Hepatocyte (in vitro differentiated cells): ENCODE data around the gene SDHB. TPM values are rescaled to one million over a fixed set of nuclear protein-coding genes. Genes with fewer than 3 reads are reported as not detected.

ENCODE experiments used
- DNase-seq: peaks from one replicate; pipeline ENCODE4 v3.0.0-alpha.2; 2016; ENCODE audit warnings: low spot score
- H2AFZ ChIP-seq: fragments of 200-600 bp; sonication (generic); 2 replicates; pipeline ENCODE4 v1.6.0; 2016; ENCODE audit warnings: antibody characterized with exemption, mild to moderate bottlenecking
- H3K27ac ChIP-seq: fragments of 200-600 bp; sonication (generic); 2 replicates; pipeline ENCODE4 v1.5.1; 2016; ENCODE audit warnings: mild to moderate bottlenecking
- H3K27me3 ChIP-seq: fragments of 200-600 bp; sonication (generic); 2 replicates; pipeline ENCODE4 v1.6.1; 2016
- H3K36me3 ChIP-seq: fragments of 200-600 bp; sonication (generic); replicated peaks from 2 replicates; pipeline ENCODE4 v1.5.1; 2016; ENCODE audit warnings: low read depth; ENCODE audit not compliant: insufficient read depth
- H3K4me1 ChIP-seq: fragments of 200-600 bp; sonication (generic); 2 replicates; pipeline ENCODE4 v1.5.1; 2016; ENCODE audit warnings: mild to moderate bottlenecking, moderate library complexity; ENCODE audit not compliant: insufficient read depth
- H3K4me2 ChIP-seq: fragments of 200-600 bp; sonication (generic); 2 replicates; pipeline ENCODE4 v1.6.0; 2016
- H3K4me3 ChIP-seq: fragments of 200-600 bp; sonication (generic); 2 replicates; pipeline ENCODE4 v1.5.1; 2016; ENCODE audit warnings: mild to moderate bottlenecking
- H3K79me2 ChIP-seq: fragments of 200-600 bp; sonication (generic); 2 replicates; pipeline ENCODE4 v1.6.0; 2017; ENCODE audit warnings: mild to moderate bottlenecking
- H3K9me2 ChIP-seq: fragments of 200-600 bp; sonication (generic); replicated peaks from 2 replicates; pipeline ENCODE4 v1.6.0; 2017; ENCODE audit warnings: mild to moderate bottlenecking; ENCODE audit not compliant: insufficient read depth
- H3K9me3 ChIP-seq: fragments of 200-600 bp; sonication (generic); 2 replicates; pipeline ENCODE4 v1.5.1; 2016; ENCODE audit warnings: low read depth, mild to moderate bottlenecking
- H4K20me1 ChIP-seq: fragments of 200-600 bp; sonication (generic); 2 replicates; pipeline ENCODE4 v1.6.0; 2016; ENCODE audit warnings: mild to moderate bottlenecking; ENCODE audit not compliant: insufficient read depth, poor library complexity, severe bottlenecking
- CTCF ChIP-seq: fragments of 200-600 bp; sonication (generic); IDR thresholded peaks from 2 replicates; pipeline ENCODE4 v1.5.1; 2016; ENCODE audit warnings: antibody characterized with exemption, mild to moderate bottlenecking; ENCODE audit not compliant: poor library complexity
- EZH2 ChIP-seq: fragments of 200-600 bp; sonication (generic); IDR thresholded peaks from 2 replicates; pipeline ENCODE4 v1.6.1; 2016; ENCODE audit warnings: antibody characterized with exemption, mild to moderate bottlenecking, borderline replicate concordance
- EZH2phosphoT487 ChIP-seq: fragments of 200-600 bp; sonication (generic); IDR thresholded peaks from one replicate; pipeline ENCODE4 v1.6.1; 2018; ENCODE audit warnings: antibody characterized with exemption, mild to moderate bottlenecking, low read depth, moderate library complexity; ENCODE audit not compliant: unreplicated experiment, severe bottlenecking
- WGBS: methylation state at CpG from one replicate; pipeline ENCODE4 v1.1.6; 2016; ENCODE audit warnings: low lambda C conversion rate; ENCODE audit errors: missing lambda C conversion rate; 5-methylcytosine and 5-hydroxymethylcytosine counted together
- polyA plus RNA-seq: library from polyadenylated mRNA; unstranded; fragments of >200 nt; fragmentation: Nextera tagmentation; extraction: Ambion mirVana; gene quantifications from 2 replicates; pipeline ENCODE4 v1.2.1, GENCODE V29; 2016
- total RNA-seq: library from RNA; depleted of rRNA; stranded (reverse); fragments of >200 nt; gene quantifications from 2 replicates; pipeline ENCODE4 v1.2.3, GENCODE V29; 2014

The SDHB gene
- total and polyA plus RNA-seq, 2 experiments from 2014 or later: 144 to 175 TPM

GRCh38 chr1:17045150-17045549, 8.7 kb downstream of the SDHB start:
- Histone ChIP-seq H2AFZ (no peak overlapping the region), H3K79me2 (peaks cover 55% of the 10 kb centered on the region), H3K36me3 (peaks cover 4% of the 10 kb centered on the region), H3K27me3 (no peaks in the 10 kb centered on the region), H3K4me2 (no peak overlapping the region), H3K9me2 (no peaks in the 10 kb centered on the region), H3K4me3 (no peak overlapping the region), H3K4me1 (no peaks in the 10 kb centered on the region), H3K27ac (no peak overlapping the region), H3K9me3 (no peaks in the 10 kb centered on the region), H4K20me1 (peaks cover 4% of the 10 kb centered on the region)
- 88% methylated on average over 5 of the region's 5 CpGs for WGBS
- TF ChIP-seq EZH2phosphoT487 (no peak), CTCF (no peak), EZH2 (no peak)
- DNase-seq: no peak

- peaks cover 4% of the 10 kb centered on the region for H4K20me1 ChIP-seq
- H3K9me2 ChIP-seq: no peaks in the 10 kb centered on the region
- no peak overlapping the region for H2AFZ ChIP-seq
- no peaks in the 10 kb centered on the region for H3K4me1 ChIP-seq
- H3K4me2 ChIP-seq: no peak overlapping the region
- H3K9me3 ChIP-seq: no peaks in the 10 kb centered on the region
- peaks cover 46% of the 10 kb centered on the region for H3K79me2 ChIP-seq
- 88% methylated on average over 5 of the region's 5 CpGs for WGBS
- no peak overlapping the region for H3K27ac ChIP-seq
- TF ChIP-seq EZH2: no peak
- TF ChIP-seq CTCF: no peak
- TF ChIP-seq EZH2phosphoT487: no peak
- no peaks in the 10 kb centered on the region for H3K27me3 ChIP-seq
- no peak overlapping the region for H3K4me3 ChIP-seq
- no peak for DNase-seq
- peaks cover 4% of the 10 kb centered on the region for H3K36me3 ChIP-seq
Measured at GRCh38 chr1:17043676-17044075, 10.2 kb downstream of the SDHB start.

GRCh38 chr1:17040135-17040534, 13.7 kb downstream of the SDHB start:
- H2AFZ ChIP-seq: no peak overlapping the region
- no peak overlapping the region for H3K4me2 ChIP-seq
- no peaks in the 10 kb centered on the region for H3K27me3 ChIP-seq
- peaks cover 33% of the 10 kb centered on the region for H3K79me2 ChIP-seq
- peaks cover 4% of the 10 kb centered on the region for H3K36me3 ChIP-seq
- no peak overlapping the region for H3K4me3 ChIP-seq
- no peak for DNase-seq
- no peaks in the 10 kb centered on the region for H4K20me1 ChIP-seq
- WGBS: 86% methylated on average over 1 of the region's 1 CpG
- H3K9me2 ChIP-seq: no peaks in the 10 kb centered on the region
- no peaks in the 10 kb centered on the region for H3K4me1 ChIP-seq
- no peaks in the 10 kb centered on the region for H3K9me3 ChIP-seq
- TF ChIP-seq EZH2phosphoT487 (no peak), CTCF (no peak), EZH2 (no peak)
- H3K27ac ChIP-seq: no peak overlapping the region

- H2AFZ ChIP-seq: no peak overlapping the region
- WGBS: 99% methylated on average over 2 of the region's 2 CpGs
- no peak overlapping the region for H3K27ac ChIP-seq
- H3K9me2 ChIP-seq: no peaks in the 10 kb centered on the region
- peaks cover 4% of the 10 kb centered on the region for H3K36me3 ChIP-seq
- TF ChIP-seq EZH2phosphoT487 (no peak), EZH2 (no peak), CTCF (no peak)
- H3K4me2 ChIP-seq: no peak overlapping the region
- no peaks in the 10 kb centered on the region for H3K27me3 ChIP-seq
- peaks cover 5% of the 10 kb centered on the region for H4K20me1 ChIP-seq
- no peak for DNase-seq
- peaks cover 31% of the 10 kb centered on the region for H3K79me2 ChIP-seq
- H3K4me3 ChIP-seq: no peak overlapping the region
- no peaks in the 10 kb centered on the region for H3K4me1 ChIP-seq
- H3K9me3 ChIP-seq: no peaks in the 10 kb centered on the region
Measured at GRCh38 chr1:17039522-17039921, 14.3 kb downstream of the SDHB start.
